ENCODE results near the gene PPP2CA. TPM values are rescaled to one million over a fixed set of nuclear protein-coding genes. Genes with fewer than 3 reads are reported as not detected.

The PPP2CA gene
- total RNA-seq, 4 donors from 2014 or later: 129 to 306 (median 215) TPM

- H3K27ac ChIP-seq: no peak overlapping the region
- H3K4me1 ChIP-seq: peaks cover 3 to 41% (median 7%) of the 10 kb centered on the region in 3 donors
- no peaks in the 10 kb centered on the region for H3K27me3 ChIP-seq
- WGBS, 2 donors: 78 to 82% methylated on average over 2 to 4 of the region's 4 CpGs
- intact Hi-C loops (cut with DNase I): loop anchor here (2.0 kb wide), 1 partner anchor 106 kb away; no protein-coding TSS in a partner anchor
- no peaks in the 10 kb centered on the region for H3K9me3 ChIP-seq
- DNase-seq: no peak
- no peak overlapping the region for H3K4me3 ChIP-seq
- TF ChIP-seq, protein P1, sequence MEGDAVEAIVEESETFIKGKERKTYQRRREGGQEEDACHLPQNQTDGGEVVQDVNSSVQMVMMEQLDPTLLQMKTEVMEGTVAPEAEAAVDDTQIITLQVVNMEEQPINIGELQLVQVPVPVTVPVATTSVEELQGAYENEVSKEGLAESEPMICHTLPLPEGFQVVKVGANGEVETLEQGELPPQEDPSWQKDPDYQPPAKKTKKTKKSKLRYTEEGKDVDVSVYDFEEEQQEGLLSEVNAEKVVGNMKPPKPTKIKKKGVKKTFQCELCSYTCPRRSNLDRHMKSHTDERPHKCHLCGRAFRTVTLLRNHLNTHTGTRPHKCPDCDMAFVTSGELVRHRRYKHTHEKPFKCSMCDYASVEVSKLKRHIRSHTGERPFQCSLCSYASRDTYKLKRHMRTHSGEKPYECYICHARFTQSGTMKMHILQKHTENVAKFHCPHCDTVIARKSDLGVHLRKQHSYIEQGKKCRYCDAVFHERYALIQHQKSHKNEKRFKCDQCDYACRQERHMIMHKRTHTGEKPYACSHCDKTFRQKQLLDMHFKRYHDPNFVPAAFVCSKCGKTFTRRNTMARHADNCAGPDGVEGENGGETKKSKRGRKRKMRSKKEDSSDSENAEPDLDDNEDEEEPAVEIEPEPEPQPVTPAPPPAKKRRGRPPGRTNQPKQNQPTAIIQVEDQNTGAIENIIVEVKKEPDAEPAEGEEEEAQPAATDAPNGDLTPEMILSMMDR (IDR thresholded peaks at IDR 0.05): no peak
- no peak for TF ChIP-seq POLR2A (IDR thresholded peaks at IDR 0.05)
- peaks cover 18 to 100% (median 27%) of the 10 kb centered on the region in 3 donors for H3K36me3 ChIP-seq
Observed at GRCh38 chr5:134146651-134147518, 79.0 kb downstream of the PPP2CA start.

- Histone ChIP-seq H3K4me3 (no peak overlapping the region), H3K36me3 (peaks cover 12 to 100% (median 19%) of the 10 kb centered on the region in 3 donors), H3K4me1 (peaks cover under 1 to 47% (median 4%) of the 10 kb centered on the region in 3 donors), H3K27me3 (no peaks in the 10 kb centered on the region), H3K9me3 (no peaks in the 10 kb centered on the region), H3K27ac (no peak overlapping the region)
- intact Hi-C loops (cut with DNase I): loop anchor here (2.0 kb wide), 1 partner anchor 105 kb away; no protein-coding TSS in a partner anchor
- TF ChIP-seq POLR2A (IDR thresholded peaks at IDR 0.05): no peak
- TF ChIP-seq, protein P1 (IDR thresholded peaks at IDR 0.05): peak; percentile 80 to 99 (median 94)
- DNase-seq: no peak
- 81 to 91% methylated on average over 9 of the region's 13 CpGs for WGBS, 2 donors
Observed at GRCh38 chr5:134145779-134146581, 79.9 kb downstream of the PPP2CA start.

DNA sequence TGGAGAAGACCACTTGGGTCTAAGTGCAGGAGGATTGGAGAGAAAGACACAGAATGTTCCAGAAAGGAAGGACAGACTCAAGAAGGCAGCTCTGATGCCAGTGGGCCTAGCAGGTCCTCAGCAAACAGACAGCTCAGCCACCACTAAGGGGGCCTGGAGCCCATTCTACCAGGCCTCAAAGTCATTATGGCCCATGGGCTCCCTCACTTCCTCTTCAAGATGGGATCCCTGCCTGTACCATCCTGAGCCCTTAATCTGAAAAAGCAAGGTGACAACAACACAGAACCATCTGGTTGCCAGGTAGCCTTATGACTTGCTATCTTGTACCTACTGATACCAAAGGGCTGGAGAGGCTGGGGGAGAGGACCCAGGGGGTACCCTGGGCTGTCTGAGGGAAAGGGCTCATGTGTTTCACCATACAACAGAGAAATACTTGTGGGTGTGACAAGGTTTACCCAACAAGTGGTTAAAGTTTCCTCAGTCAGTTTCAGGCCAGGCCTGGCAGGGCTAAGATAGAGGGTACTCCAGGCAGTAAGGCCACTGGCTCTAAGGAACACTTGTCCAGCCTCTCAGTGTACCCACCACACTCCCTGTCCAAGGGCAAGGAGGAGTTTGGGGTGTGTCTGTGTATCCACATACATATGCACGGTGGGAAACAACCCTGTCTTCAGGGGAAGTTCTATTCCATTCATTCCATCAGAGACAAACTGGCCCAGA is 80.7 kb downstream of the PPP2CA start:
- intact Hi-C loops (cut with DNase I): no loop called here
- DNase-seq: no peak
- H3K27ac ChIP-seq: no peak overlapping the region
- H3K27me3 ChIP-seq: no peaks in the 10 kb centered on the region
- H3K36me3 ChIP-seq: peaks cover 10 to 97% (median 19%) of the 10 kb centered on the region in 3 donors
- no peaks in the 10 kb centered on the region for H3K9me3 ChIP-seq
- 0% methylated on average over 1 of the region's 1 CpG; no CpG with 5 or more reads in 1 of the 2 donors for WGBS, 2 donors
- peaks cover 4 to 47% (median 8%) of the 10 kb centered on the region in 3 donors for H3K4me1 ChIP-seq
- TF ChIP-seq POLR2A (IDR thresholded peaks at IDR 0.05): no peak
- TF ChIP-seq, protein P1 (IDR thresholded peaks at IDR 0.05): no peak
- no peak overlapping the region for H3K4me3 ChIP-seq

Small RNAs within 50 kb of the gene (small RNA-seq; reads per million reads assigned to genes)
- 0 reads per million in 4 donors for gene MIR3661

Other genes with a start within 250 kb of the PPP2CA start
- 100 to 1,000 TPM; 151 to 220 (median 188) TPM for gene VDAC1, start 221.1 kb downstream of the PPP2CA start, total RNA-seq
- gene TCF7, start 111.4 kb downstream of the PPP2CA start, total RNA-seq: 1 to 10 TPM; 1.9 to 7.6 (median 2.8) TPM
- gene SKP1, start 49.1 kb downstream of the PPP2CA start, total RNA-seq: 100 to 1,000 TPM; 159 to 260 (median 208) TPM
- 1 to 10 TPM in 1 of 4 donors, under 1 TPM in 1, not detected in 2; 0.57 to 6.3 TPM for gene CDKL3, start 141.1 kb upstream of the PPP2CA start, total RNA-seq
- 10 to 100 TPM; 20.9 to 50.0 (median 41.7) TPM for gene UBE2B, start 145.5 kb upstream of the PPP2CA start, total RNA-seq
- 10 to 100 TPM in 3 of 4 donors, 1 to 10 TPM in 1; 6.9 to 28.3 (median 13.2) TPM for gene CDKN2AIPNL, start 185.8 kb upstream of the PPP2CA start, total RNA-seq

All from esophagus squamous epithelium (tissue), 5 donors.